ENCODE data around the gene NAA25. TPM values are rescaled to one million over a fixed set of nuclear protein-coding genes. Genes with fewer than 3 reads are reported as not detected.

Gene NAA25
- total and polyA plus RNA-seq, 9 donors = 5.7 to 36.9 (median 23.6) TPM

GRCh38 chr12:112091563-112091962, 17.0 kb downstream of the NAA25 start:
- H3K27ac ChIP-seq = no peak overlapping the region
- H3K27me3 ChIP-seq = no peaks in the 10 kb centered on the region
- H3K4me3 ChIP-seq = no peak overlapping the region
- H3K4me1 ChIP-seq (ENCODE audit: insufficient read depth) = no peaks in the 10 kb centered on the region
- H3K36me3 ChIP-seq = no peaks in the 10 kb centered on the region
- no peaks in the 10 kb centered on the region for H3K9me3 ChIP-seq
- TF ChIP-seq POLR2A (IDR thresholded peaks at IDR 0.05) (no peak), CTCF (IDR thresholded peaks at IDR 0.05) (no peak), EP300 (IDR thresholded peaks at IDR 0.05) (no peak)
- intact Hi-C loops (cut with DNase I) = no loop called here
- WGBS, 3 donors = 91 to 93% (median 91%) methylated on average over 3 of the region's 3 CpGs
- DNase-seq = no peak

DNA sequence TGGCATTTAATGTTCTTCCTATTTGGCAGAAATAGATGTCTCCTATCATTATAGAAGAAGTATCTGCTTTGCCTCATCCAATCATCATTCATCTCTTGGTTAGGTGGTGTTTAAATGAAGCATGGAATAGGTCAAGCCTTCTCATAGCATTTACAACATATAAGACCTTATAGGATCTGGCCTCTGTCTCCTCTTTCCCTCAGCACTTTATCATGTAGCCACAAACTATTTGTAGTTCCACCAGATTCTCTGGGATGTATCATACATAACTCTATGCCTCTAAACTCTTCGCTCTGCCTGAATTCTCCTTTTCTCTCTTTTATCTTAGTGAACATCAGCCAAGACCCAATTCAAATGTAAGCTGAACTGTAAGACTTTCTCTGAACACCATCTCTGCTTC, 20.7 kb downstream of the NAA25 start:
- Histone ChIP-seq H3K27me3 (no peaks in the 10 kb centered on the region), H3K4me3 (no peak overlapping the region), H3K9me3 (no peaks in the 10 kb centered on the region), H3K27ac (no peak overlapping the region), H3K4me1 (ENCODE audit: insufficient read depth) (no peaks in the 10 kb centered on the region), H3K36me3 (no peaks in the 10 kb centered on the region)
- TF ChIP-seq POLR2A (IDR thresholded peaks at IDR 0.05) (no peak), EP300 (IDR thresholded peaks at IDR 0.05) (no peak), CTCF (IDR thresholded peaks at IDR 0.05) (no peak)
- no peak for DNase-seq
- 97 to 100% (median 100%) methylated on average over 1 of the region's 1 CpG for WGBS, 3 donors
- intact Hi-C loops (cut with DNase I) = no loop called here

DNA sequence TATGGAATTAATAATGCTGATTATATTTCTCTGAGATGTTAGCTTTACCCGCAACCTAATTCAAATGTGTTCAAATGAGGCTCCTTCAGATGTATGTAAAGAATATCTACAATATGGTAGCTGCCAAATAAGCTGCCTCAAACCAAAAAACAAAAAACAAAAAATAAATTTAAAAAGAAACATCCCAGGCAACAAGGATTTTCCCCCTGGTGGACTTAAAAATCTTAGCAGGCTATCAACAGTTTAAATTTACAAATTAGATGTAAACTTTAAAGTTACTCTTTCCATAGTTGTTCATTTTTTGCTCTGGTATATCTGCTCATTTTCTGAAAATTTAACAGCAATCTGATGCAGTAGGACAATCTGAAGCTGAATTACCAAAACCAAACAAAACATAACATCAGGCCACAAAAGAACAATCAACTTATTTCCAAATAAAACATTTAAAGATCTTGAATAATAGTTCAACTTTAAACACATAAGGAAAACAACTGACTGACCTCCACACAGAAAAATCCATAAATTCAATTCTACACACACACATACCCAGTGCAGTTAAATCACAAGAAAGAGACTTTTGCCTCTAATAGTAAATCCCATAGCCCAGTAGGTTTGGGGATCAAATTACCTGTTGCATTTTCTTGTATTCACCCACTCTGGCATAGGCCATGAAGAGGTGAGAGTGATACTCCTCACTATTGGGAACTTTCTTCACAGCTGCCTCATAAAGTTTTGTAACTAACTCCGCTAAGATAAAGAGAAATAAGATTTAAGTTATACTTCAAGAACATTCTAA, 21.3 kb downstream of the NAA25 start:
- H3K4me1 ChIP-seq (ENCODE audit: insufficient read depth) = no peaks in the 10 kb centered on the region
- DNase-seq = no peak
- no peaks in the 10 kb centered on the region for H3K36me3 ChIP-seq
- TF ChIP-seq POLR2A (IDR thresholded peaks at IDR 0.05) (no peak), EP300 (IDR thresholded peaks at IDR 0.05) (no peak), CTCF (IDR thresholded peaks at IDR 0.05) (no peak)
- H3K4me3 ChIP-seq = no peak overlapping the region
- H3K27me3 ChIP-seq = no peaks in the 10 kb centered on the region
- 92 to 97% (median 96%) methylated on average over 2 of the region's 2 CpGs for WGBS, 3 donors
- no peaks in the 10 kb centered on the region for H3K9me3 ChIP-seq
- H3K27ac ChIP-seq = no peak overlapping the region
- intact Hi-C loops (cut with DNase I) = no loop called here

- intact Hi-C loops (cut with DNase I) = no loop called here
These were observed 42.0 kb downstream of the NAA25 start for GRCh38 chr12:112066566-112066965.

More at GRCh38 chr12:112066566-112066965, 42.0 kb downstream of the NAA25 start:
- no peak overlapping the region for H3K4me3 ChIP-seq
- H3K4me1 ChIP-seq (ENCODE audit: insufficient read depth) = no peaks in the 10 kb centered on the region
- no peaks in the 10 kb centered on the region for H3K27me3 ChIP-seq
- WGBS, 3 donors = 48 to 63% (median 61%) methylated on average over 2 of the region's 2 CpGs
- H3K36me3 ChIP-seq = no peaks in the 10 kb centered on the region
- no peaks in the 10 kb centered on the region for H3K9me3 ChIP-seq
- DNase-seq = no peak
- H3K27ac ChIP-seq = no peak overlapping the region
- TF ChIP-seq CTCF (IDR thresholded peaks at IDR 0.05) (no peak), EP300 (IDR thresholded peaks at IDR 0.05) (no peak), POLR2A (IDR thresholded peaks at IDR 0.05) (no peak)

Measured in ovary (tissue), 9 donors.